TTC549 (cell line): ENCODE data around the gene ZNF160.
"Not testable (repeated sequence)": the region's sequence is repeated elsewhere in the genome, so short reads cannot be mapped to it uniquely, and the experiment has no call there.

Experiments
- FAIRE-seq: peaks from 2 replicates; lab custom pipeline; 2012; peaks lifted over from hg19 to GRCh38; lab: Jason Lieb, UNC

Gene ZNF160

GRCh38 chr19:53103234-53104203, at the start of gene ZNF160:
Gene ZNF160, minus strand, starts transcription at chr19:53103422. Its CDS starts 17,146 bp downstream, at chr19:53086276.
- peak; percentile 79 for FAIRE-seq

GRCh38 chr19:53147645-53148044, 44.4 kb upstream of the ZNF160 start:
- FAIRE-seq, result no peak

GRCh38 chr19:53140351-53140750, 37.1 kb upstream of the ZNF160 start:
- FAIRE-seq, result no peak

GRCh38 chr19:53136432-53136831, 33.2 kb upstream of the ZNF160 start:
- FAIRE-seq, result no peak

GRCh38 chr19:53132141-53132991, 29.1 kb upstream of the ZNF160 start, which contains the start of gene ZNF415:
Gene ZNF415, minus strand, starts transcription at chr19:53132910. Its CDS starts 10,234 bp downstream, at chr19:53122676.
- no peak for FAIRE-seq

- FAIRE-seq, result no peak
These were observed 28.5 kb upstream of the ZNF160 start for GRCh38 chr19:53131727-53132126.

GRCh38 chr19:53131085-53131590, 27.9 kb upstream of the ZNF160 start:
- FAIRE-seq, result no peak

GRCh38 chr19:53130506-53130905, 27.3 kb upstream of the ZNF160 start:
- FAIRE-seq, result no peak

- FAIRE-seq, result not testable (repeated sequence)
These were observed 23.7 kb upstream of the ZNF160 start for GRCh38 chr19:53126733-53127526.

GRCh38 chr19:53123400-53123799, 20.2 kb upstream of the ZNF160 start:
- FAIRE-seq, result no peak

- no peak for FAIRE-seq
These were observed 9.1 kb upstream of the ZNF160 start for GRCh38 chr19:53112286-53112685.

GRCh38 chr19:53109527-53109926, 6.3 kb upstream of the ZNF160 start:
- FAIRE-seq, result no peak

- no peak for FAIRE-seq
These were observed 427 bp downstream of the ZNF160 start for GRCh38 chr19:53102756-53103233.

GRCh38 chr19:53102206-53102755, 941 bp downstream of the ZNF160 start:
- no peak for FAIRE-seq

- no peak for FAIRE-seq
These were observed 1.7 kb downstream of the ZNF160 start for GRCh38 chr19:53101518-53101917.

GRCh38 chr19:53098570-53098969, 4.7 kb downstream of the ZNF160 start:
- not testable (repeated sequence) for FAIRE-seq

- not testable (repeated sequence) for FAIRE-seq
These were observed 6.1 kb downstream of the ZNF160 start for GRCh38 chr19:53096982-53097690.

GRCh38 chr19:53096579-53096978, 6.6 kb downstream of the ZNF160 start:
- not testable (repeated sequence) for FAIRE-seq

- FAIRE-seq, result no peak
These were observed 8.3 kb downstream of the ZNF160 start for GRCh38 chr19:53094754-53095575.

- no peak for FAIRE-seq
These were observed 10.5 kb downstream of the ZNF160 start for GRCh38 chr19:53092723-53093122.
